Stimulated activated CD8-positive, alpha-beta memory T cell treated with anti-CD3 and anti-CD28 coated beads, Interleukin-4, amount 100 ng/mL, for 1 hour (primary cell): ENCODE measurements around the gene MIS18A.
"Not testable (repeated sequence)": the region's sequence is repeated elsewhere in the genome, so short reads cannot be mapped to it uniquely, and the experiment has no call there.

ENCODE experiments used
- DNase-seq, 2 donors: peaks; one replicate each; pipeline ENCODE4 v3.0.0-alpha.2; 2020; ENCODE audit warnings: low read depth in 2 of 2, low spot score in 1 of 2

MIS18A gene

DNA sequence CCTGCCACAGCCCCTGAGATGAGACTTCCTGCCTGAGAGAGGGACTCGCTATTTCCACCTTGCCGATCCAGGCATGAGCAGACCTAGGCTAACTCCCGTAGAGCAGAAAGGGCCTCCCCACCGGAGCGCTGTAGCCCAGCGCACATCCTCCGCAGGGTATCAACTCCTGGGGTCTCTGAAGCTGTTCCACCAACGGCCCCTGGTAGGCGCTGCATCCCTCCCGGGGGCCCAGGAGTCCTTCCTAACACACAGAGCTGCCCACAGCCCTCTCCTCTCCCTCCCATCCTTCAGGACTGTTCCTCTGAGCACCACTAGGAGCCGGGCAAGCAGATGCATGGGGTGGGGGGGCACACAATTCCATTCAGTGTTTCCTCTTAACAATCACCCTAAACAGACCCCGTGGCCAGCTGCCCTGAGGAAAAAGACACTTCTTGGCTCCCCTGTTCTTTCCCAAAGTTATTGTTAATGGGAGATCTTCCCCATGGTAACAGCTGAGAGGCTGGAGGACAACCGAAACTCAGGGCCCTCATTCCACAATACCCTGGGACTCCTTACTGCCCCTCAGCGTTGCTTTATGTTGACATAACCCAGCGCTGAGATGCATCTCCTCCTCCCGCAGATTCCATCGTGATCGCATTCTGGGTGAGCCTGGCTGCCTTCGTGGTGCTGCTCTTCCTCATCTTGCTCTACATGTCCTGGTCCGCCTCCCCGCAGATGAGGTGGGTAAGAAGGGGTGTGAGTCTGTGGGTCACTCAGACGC lies 27.4 kb upstream of the MIS18A start:
- no peak for DNase-seq

DNA sequence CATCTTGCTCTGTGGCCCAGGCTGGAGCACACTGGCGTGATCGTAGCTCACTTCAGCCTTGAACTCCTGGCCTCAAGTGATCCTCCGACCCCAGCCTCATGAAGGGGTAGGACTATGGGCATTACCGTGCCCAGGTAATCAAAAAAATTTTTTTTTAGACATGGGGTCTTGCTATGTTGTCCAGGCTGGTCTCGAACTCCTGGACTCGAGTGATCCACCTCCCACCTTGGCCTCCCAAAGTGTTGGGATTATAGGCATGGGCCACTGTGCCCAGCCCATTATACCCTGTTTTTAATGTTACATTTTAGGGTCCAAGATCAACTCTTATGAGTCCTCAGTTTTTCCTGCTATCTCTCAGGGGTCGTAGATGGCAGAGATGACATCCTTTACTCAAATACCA lies 26.1 kb upstream of the MIS18A start:
- no peak for DNase-seq

DNA sequence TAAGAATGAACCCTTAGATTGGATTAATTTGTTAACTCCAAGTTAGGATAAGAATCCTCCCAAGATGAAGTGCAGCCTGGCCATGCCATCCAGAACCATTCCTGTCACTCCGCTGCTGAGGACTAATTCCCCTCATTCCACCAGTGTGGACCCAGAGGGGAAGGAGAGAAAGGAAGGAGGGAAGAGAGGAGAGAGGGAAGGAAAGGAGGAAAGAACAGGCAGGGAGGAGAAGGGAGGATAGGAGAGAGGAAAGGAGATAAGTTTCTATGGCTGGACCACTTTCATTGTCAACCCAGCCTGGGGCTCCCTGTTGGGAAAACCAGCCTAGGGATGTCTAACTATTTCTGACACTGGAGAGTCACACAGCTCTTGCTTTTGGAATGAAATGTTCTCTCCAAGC lies 24.5 kb upstream of the MIS18A start:
- no peak for DNase-seq

DNA sequence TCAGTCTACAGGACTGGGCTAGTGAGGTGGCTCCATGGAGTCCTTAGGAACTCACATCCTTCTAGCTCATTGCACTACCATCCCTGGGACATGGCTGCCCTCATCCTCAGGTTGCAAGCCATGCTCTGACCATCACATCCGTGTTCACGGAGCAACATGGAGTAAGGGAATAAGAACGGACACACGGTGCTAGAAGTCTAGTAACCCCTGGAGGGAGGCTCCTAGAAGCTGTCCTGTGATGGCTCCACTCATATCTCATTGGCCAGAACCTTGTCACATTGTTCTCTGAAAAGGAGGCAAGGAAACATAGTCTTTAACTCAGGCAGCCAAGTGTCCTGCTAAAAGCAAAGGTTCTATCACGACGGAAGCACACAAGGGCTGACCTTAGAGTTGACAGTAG lies 23.7 kb upstream of the MIS18A start:
- DNase-seq: no peak

DNA sequence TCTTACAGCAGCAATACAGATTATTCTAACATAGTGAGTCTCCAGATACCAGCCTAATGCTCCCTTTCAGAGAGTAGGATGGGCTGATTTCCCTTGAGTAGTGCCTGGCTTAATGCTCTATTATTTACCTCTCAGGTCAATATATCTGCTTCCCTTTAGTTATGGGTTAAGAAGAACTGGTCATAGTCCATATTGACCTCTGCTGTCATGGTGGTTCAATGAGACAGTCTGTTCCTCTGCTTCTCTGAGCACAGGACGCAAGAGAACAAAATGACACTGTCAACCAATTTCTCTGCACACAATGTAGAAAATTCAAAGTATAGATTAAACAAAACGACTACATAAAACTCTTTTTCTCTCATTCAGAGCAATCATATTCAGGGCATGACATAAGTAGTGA lies 22.7 kb upstream of the MIS18A start:
- no peak for DNase-seq

DNA sequence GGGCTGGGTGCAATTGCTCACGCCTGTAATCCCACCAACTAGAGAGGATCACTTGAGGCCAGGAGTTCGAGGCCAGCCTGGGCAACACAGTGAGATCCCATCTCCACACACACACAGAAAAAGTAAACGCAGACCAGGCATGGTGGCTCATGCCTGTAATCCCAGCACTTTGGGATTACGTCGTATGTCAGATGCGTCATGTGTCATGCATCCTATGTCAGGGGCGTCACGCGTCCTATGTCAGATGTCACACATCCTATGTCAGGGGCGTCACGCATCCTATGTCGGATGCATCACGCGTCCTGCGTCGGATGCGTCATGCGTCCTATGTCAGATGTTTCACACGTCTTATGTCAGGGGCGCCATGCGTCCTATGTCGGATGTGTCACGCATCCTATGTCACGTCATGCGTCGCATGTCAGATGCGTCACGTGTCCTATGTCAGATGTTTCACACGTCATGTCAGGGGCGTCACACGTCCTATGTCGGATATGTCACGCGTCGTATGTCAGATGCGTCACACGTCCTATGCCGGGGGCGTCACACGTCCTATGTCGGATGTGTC lies 21.4 kb upstream of the MIS18A start:
- no peak for DNase-seq

DNA sequence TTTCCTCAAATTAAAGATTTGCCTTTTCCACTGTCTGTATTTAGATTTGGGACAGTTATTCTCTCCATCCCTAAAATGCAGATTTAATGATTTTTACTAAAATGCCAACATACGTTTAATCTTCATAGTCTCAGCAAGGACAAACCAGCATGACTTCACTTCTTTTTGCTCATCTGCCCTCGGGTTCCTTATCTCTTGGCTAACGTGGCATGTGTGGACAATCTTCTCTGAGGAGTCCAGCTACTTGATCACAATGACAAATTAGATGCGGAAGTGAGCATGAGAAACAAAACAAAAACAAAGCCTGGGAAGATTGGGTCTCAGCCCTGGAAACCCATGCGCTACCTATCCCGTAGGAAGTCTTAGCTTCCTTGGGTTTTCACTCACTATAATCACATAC lies 20.8 kb upstream of the MIS18A start:
- no peak for DNase-seq

DNA sequence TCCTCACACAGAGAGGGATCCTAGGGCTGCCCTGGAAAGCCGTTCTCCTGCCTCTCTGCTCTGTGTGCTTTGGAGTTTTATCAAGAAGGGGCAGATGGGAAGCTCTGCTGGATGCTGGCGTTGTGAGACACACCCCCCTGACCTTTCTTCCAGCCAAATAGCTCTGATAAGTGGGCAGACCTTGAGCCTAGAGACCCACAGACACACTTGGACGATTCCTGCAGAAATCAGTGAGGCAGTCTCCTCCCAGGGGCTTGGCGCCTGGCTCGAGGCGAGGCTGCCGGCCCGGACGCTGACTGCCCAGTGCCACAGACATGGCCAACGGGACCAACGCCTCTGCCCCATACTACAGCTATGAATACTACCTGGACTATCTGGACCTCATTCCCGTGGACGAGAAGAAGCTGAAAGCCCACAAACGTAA lies 19.8 kb upstream of the MIS18A start, which contains the start of gene MRAP:
MRAP (plus strand) TSS at position 198 of the 424 bp plus-strand sequence; CDS start at position 315, 117 bp downstream.
- DNase-seq: no peak

DNA sequence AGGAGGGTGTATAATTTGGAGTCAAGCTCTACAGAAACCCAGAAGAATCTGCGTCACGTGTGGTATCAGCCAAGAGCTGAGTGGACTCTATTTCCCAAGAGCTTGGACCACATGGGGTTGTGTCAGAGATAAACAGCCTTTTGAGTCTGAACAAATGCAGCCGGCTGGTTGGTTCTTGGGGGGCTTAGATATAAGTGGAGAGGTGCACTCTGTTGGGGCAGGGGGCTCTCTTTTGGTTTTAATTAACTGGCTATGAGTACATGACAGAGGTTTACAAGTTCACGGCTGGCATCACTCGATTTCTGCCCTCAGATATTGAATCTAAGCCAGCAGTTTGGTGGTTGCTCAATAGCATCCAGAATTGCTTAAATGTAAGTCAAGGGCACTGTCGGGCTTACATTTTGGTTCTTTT lies 19.3 kb upstream of the MIS18A start:
- no peak for DNase-seq

DNA sequence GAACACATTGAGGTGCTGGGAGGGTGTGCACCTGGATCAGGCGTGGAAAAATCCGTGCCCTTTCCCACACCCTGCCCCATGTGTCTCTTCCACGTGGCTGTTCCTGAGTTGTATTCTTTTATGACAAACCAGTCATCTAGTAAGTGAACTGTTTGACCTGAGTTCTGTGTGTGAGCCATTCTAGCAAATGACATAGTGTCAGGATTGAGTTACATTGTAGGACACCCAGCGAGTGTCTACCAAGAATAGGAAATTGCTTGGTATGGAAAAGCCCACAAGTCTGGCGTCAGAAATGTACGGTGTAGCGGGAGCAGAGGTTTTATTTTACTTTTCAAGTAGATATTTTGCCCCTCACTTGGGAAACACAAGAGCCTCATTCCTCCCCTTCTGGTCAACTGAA lies 18.6 kb upstream of the MIS18A start:
- no peak for DNase-seq

DNA sequence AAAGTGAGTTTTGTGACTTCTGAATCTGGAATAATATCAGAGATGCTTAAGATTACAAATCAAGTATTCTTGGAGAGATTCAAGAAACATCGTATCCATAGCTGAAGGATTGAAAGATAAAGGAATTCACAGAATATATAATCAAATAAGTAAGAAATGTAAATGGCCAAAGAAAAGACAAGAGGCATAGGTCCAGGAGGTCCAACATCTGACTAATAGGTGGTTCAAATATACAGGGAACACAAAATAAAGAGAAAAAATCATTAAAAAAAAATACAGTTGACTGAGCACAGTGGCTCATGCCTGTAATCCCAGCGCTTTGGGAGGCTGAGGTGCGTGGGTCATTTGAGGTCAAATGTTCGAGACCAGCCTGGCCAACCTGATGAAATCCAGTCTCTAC lies 6.6 kb upstream of the MIS18A start:
- DNase-seq: no peak

DNA sequence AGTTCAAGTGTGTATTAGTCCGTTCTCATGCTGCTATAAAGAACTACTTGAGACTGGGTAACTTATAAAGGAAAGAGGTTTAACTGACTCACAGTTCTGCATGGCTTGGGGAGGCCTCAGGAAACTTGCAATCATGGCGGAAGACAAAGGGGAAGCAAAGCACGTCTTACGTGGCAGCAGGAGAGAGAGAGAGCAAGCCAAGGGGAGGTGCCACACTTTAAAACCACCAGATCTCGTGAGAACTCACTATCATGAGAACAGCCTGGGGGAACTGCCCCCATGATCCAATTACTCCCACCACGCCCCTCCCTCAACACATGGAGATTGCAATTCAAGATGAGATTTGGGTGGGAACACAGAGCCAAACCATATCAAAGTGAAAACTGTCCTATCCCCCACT lies 4.1 kb upstream of the MIS18A start:
- DNase-seq: no peak

DNA sequence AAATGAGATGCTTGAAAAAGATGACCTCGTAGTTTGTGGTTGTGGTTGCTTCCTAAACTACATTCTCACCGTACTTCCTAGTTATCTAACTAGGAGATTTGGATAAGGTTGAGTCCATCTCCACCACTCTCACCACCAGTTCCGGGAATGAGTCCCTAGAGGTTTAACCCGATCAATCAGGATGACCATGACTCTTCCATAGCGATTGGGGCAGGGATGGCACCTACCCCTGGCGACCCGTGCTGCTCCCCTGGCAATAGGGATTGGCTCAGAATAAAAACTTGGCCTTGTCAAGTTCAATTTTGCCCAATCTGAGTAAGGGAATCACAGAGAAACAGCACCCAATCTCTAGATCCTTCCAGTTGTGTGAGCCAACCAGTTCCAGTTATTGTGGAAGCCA lies 2.7 kb upstream of the MIS18A start:
- DNase-seq: no peak

DNA sequence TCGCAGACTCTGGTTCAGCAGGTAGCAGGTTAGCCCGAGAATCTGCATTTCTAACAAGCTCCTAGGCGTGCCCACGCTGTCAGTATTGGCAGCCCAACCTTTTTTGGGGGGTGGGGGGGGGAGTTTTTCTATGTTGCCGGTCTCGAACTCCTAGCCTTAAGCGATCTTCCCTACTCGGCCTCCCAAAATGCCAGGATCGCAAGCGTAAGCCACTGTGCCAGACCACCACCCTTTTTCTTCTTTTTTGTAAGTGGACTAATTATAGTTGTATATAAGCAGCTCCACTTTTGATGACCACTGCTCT lies 480 bp upstream of the MIS18A start:
- no peak for DNase-seq

DNA sequence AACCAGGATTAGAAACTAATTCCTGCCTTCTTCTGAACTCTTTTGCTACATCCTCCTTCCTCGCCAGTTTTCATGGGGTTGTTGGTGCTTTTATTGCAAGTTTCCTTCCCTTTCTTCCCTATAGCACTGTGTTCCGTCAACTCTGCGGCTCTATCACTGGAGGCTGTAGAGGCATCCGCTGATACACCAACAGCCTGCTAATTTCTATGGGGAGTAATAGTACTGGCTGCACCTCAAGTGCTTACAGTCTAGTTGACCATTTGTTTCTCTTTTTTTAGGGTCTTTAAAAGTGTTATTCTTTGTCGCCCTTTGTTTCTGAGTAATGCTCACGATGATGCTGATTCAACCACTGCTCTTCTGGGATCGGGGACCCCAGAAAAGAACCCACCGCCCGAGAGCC lies 746 bp downstream of the MIS18A start:
- no peak for DNase-seq

DNA sequence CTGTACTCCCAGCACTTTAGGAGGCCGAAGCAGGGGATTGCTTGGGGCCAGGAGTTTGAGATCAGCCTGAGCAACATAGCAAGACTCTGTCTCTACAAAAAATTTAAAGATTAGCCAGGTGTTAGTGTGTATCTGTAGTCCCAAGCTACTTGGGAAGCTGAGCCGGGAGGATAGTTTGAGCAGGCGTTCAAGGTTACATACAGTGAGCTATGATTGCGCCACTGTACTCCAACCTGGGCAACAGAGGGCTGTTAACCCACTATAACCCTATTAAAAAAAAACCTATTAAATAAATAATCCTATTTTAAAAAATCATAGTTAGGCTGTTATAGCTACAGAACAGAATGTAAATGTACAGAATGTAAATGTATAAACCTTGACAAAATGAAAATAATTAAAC lies 2.2 kb downstream of the MIS18A start:
- DNase-seq: no peak

DNA sequence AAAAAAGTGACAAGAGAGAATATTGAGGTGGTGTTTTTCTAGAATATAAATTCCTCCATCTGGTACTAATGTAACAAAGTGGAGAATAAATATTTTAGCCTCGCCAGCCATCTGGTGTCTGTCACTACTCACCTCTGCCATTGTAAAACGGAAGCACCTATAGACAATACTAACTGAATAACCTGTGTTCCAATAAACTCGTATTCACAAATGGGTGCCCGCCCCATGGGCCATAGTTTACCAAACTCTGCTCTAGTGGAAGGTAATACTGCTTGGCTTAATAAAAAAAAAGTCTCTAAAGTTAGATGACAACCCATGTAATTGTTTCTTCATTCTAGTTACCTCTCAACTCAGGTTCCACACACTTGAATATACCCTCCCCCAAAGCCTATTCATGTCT lies 8.1 kb downstream of the MIS18A start:
- DNase-seq: no peak

DNA sequence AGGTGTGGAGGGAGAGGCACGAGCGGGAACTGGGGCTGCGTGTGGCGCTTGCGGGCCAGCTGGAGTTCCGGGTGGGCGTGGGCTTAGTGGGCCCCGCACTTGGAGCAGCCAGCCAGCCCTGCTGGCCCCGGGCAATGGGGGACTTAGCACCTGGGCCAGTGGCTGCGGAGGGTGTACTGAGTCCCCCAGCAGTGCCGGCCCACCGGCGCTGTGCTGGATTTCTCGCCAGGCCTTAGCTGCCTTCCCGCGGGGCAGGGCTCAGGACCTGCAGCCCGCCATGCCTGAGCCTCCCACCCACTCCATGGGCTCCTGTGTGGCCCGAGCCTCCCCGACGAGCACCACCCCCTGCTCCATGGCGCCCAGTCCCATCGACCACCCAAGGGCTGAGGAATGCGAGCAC lies 13.5 kb downstream of the MIS18A start:
- DNase-seq: not testable (repeated sequence)

DNA sequence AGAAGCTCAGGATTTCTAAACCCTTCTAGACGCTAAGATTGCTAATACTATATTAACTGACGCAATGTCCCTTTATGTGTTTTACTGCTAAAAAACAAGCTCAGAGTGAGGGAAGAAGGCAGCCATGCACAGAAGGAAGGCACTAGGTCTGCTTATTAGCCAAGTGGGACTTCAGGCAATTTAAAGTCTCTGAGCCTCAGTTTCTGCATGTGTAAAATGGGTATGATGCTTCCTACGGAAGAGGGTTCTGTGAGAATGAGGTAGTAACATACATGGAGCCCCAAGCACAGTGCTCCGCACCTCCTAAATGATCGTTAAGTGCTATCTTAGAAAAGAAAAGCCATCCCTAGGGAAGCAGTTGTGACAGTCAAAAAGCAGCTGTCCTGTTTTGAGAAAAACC lies 16.9 kb downstream of the MIS18A start:
- no peak for DNase-seq

DNA sequence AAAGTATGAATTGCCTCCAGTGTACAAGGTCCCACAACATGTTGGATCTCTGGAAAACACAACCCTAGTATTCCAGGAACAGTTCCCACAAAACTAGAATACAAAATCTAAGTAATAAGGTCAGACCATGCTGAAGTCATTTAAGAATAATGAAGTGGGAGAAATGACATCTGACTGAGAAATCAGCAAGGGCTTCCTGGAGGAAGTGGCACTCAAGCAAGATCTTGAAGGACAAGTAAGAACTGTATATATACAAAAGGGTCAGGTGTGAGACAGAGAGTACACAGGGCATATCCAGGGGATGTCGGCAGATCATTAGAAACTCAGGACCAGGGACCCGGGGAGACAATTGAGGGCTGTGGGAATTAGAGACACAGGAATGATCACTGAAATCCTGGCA lies 18.7 kb downstream of the MIS18A start:
- no peak for DNase-seq

DNA sequence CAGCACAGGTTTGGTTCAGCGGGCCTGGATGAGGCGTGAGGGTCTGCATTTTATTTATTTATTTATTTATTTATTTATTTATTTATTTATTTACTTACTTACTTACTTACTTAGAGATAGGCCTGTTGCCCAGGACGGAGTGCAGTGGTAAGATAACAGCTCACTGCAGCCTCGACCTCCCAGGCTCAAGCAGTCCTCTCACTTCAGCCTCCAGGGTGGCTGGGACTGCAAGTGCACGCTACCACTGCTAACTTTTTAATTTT lies 20.1 kb downstream of the MIS18A start:
- not testable (repeated sequence) for DNase-seq

DNA sequence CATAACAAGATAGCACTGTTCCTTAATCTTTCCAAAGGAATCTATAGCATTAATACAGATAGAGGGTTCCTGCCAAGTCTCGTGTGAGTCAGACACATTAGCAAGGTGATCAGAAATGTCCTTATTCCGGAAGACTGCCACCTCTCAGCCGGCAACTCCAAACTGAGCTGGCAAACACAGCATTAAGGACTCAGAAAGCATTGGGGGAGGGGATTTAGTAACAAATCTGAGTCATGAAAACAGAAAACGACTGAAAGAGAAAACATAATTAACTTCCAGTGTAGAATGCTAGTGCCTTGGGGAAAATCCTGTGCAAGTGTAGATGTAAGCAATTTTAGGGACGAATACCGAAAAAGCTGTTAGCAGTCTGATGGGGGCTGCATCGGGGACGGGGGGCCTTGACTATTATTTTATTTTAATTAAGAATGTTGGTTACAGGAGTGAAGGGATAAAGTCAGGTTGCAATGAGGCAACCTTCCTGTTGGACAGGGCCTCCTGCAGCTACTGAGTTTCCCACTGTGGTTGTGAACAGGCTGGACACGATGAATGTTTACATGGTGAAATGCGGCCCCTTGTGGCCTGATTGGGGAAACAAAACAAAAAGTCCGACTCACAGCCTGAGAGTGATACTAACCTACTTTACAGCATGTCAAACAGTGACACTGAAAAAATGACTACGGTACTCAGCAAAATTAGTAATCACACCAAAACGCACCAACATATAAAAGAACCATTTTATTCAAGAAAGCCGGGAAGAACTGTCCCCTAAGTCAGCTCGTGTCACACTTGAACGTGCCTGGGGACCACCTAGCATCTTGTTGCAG lies 20.7 kb downstream of the MIS18A start:
- no peak for DNase-seq
